ENCODE results near the gene SERPINA1.

The SERPINA1 gene

DNA sequence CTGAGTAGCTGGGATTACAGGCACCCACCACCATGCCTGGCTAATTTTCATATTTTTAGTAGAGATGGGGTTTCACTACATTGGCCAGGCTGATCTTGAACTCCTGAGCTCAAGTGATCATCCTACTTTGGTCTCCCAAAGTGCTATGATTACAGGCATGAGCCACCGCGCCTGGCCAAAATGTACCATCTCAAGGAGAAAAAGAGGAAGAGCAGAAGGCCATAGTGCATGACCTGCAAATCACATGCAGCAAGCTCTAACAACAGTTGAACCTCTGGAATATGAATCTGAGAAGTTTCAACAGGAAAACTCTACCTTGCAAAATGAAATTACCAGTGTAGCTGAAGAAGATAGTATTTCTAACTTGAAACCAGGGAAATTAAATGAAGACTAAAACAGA is 17.1 kb upstream of the SERPINA1 start:
- peaks cover 3% of the 10 kb centered on the region for H3K27me3 Mint-ChIP-seq

GRCh38 chr14:94404561-94404960 is 16.2 kb upstream of the SERPINA1 start:
- H3K4me3 Mint-ChIP-seq: no peak overlapping the region
- H3K36me3 Mint-ChIP-seq: peaks cover 4% of the 10 kb centered on the region
- H3K27me3 Mint-ChIP-seq: peaks cover 5% of the 10 kb centered on the region
- no peak overlapping the region for H3K27ac Mint-ChIP-seq
- peaks cover 11% of the 10 kb centered on the region for H3K9me3 Mint-ChIP-seq (ENCODE audit: low read depth)
- no peaks in the 10 kb centered on the region for H3K4me1 Mint-ChIP-seq (ENCODE audit: low read depth)

More for the DNA sequence above, 17.1 kb upstream of the SERPINA1 start:
- Mint-ChIP-seq H3K9me3 (ENCODE audit: low read depth) (peaks cover 15% of the 10 kb centered on the region), H3K4me1 (ENCODE audit: low read depth) (no peaks in the 10 kb centered on the region), H3K36me3 (peaks cover 4% of the 10 kb centered on the region), H3K4me3 (no peak overlapping the region), H3K27ac (no peak overlapping the region)

- H3K4me3 Mint-ChIP-seq: no peak overlapping the region
- no peaks in the 10 kb centered on the region for H3K36me3 Mint-ChIP-seq
- peaks cover 2% of the 10 kb centered on the region for H3K27me3 Mint-ChIP-seq
- H3K4me1 Mint-ChIP-seq (ENCODE audit: low read depth): no peaks in the 10 kb centered on the region
- peaks cover 6% of the 10 kb centered on the region for H3K9me3 Mint-ChIP-seq (ENCODE audit: low read depth)
- no peak overlapping the region for H3K27ac Mint-ChIP-seq
Observed at GRCh38 chr14:94403312-94403932, 15.0 kb upstream of the SERPINA1 start.

DNA sequence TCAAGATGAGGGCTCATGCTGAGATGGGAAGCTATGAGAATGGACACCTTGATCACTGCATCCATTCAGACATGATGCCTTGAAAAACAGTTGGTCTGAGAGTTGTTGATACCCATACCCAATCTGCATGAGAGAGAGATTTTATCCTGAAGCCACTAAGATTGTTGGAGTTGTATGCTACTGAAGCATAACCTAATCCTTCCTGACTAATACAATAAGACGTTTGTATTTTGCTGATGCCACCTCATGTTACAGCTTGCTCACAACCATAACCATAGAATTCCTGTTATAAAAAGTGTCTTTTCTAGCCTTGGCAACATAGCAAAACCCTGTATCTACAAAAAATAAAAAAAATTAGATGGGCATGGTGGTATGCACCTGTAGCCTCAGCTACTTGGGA is 12.7 kb upstream of the SERPINA1 start:
- Mint-ChIP-seq H3K4me1 (ENCODE audit: low read depth) (no peaks in the 10 kb centered on the region), H3K9me3 (ENCODE audit: low read depth) (peaks cover 3% of the 10 kb centered on the region), H3K27ac (no peak overlapping the region), H3K36me3 (no peaks in the 10 kb centered on the region), H3K4me3 (no peak overlapping the region), H3K27me3 (peaks cover 2% of the 10 kb centered on the region)

- H3K4me3 Mint-ChIP-seq: no peak overlapping the region
- H3K4me1 Mint-ChIP-seq (ENCODE audit: low read depth): no peaks in the 10 kb centered on the region
- H3K9me3 Mint-ChIP-seq (ENCODE audit: low read depth): peaks cover 3% of the 10 kb centered on the region
- H3K27ac Mint-ChIP-seq: no peak overlapping the region
- H3K36me3 Mint-ChIP-seq: no peaks in the 10 kb centered on the region
- H3K27me3 Mint-ChIP-seq: peaks cover 2% of the 10 kb centered on the region
Observed at GRCh38 chr14:94400422-94400841, 12.0 kb upstream of the SERPINA1 start.

GRCh38 chr14:94398536-94398935 is 10.1 kb upstream of the SERPINA1 start:
- Mint-ChIP-seq H3K27ac (no peak overlapping the region), H3K4me3 (no peak overlapping the region), H3K9me3 (ENCODE audit: low read depth) (no peaks in the 10 kb centered on the region), H3K36me3 (no peaks in the 10 kb centered on the region), H3K27me3 (peaks cover 2% of the 10 kb centered on the region), H3K4me1 (ENCODE audit: low read depth) (peaks cover 17% of the 10 kb centered on the region)

DNA sequence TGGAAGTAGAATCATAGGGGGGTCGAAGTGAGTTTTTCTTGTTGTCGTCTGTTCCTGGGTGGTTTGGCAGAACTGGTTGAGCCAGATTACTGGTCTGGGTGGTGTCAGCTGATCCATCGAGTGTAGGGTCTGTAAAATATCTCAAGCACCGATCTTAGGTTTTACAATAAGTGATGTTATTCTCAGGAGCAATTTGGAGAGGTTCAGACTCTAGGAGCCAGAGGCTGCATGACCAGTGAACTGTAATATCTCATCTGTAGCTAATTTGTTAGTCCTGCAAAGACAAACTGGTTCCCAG is 9.7 kb upstream of the SERPINA1 start:
- Mint-ChIP-seq H3K27me3 (peaks cover 2% of the 10 kb centered on the region), H3K4me1 (ENCODE audit: low read depth) (peaks cover 21% of the 10 kb centered on the region), H3K36me3 (no peaks in the 10 kb centered on the region), H3K4me3 (no peak overlapping the region), H3K27ac (no peak overlapping the region), H3K9me3 (ENCODE audit: low read depth) (no peaks in the 10 kb centered on the region)

GRCh38 chr14:94397289-94398181 is 9.1 kb upstream of the SERPINA1 start:
- Mint-ChIP-seq H3K27me3 (peaks cover 2% of the 10 kb centered on the region), H3K9me3 (ENCODE audit: low read depth) (no peaks in the 10 kb centered on the region), H3K36me3 (no peaks in the 10 kb centered on the region), H3K27ac (no peak overlapping the region), H3K4me3 (no peak overlapping the region), H3K4me1 (ENCODE audit: low read depth) (peaks cover 23% of the 10 kb centered on the region)

GRCh38 chr14:94396628-94397225 is 8.3 kb upstream of the SERPINA1 start:
- no peak overlapping the region for H3K27ac Mint-ChIP-seq
- peaks cover 31% of the 10 kb centered on the region for H3K4me1 Mint-ChIP-seq (ENCODE audit: low read depth)
- no peaks in the 10 kb centered on the region for H3K36me3 Mint-ChIP-seq

GRCh38 chr14:94395888-94396574 is 7.6 kb upstream of the SERPINA1 start:
- peaks cover 36% of the 10 kb centered on the region for H3K4me1 Mint-ChIP-seq (ENCODE audit: low read depth)
- H3K4me3 Mint-ChIP-seq: no peak overlapping the region
- H3K36me3 Mint-ChIP-seq: no peaks in the 10 kb centered on the region

More at GRCh38 chr14:94396628-94397225, 8.3 kb upstream of the SERPINA1 start:
- peaks cover 2% of the 10 kb centered on the region for H3K27me3 Mint-ChIP-seq
- no peaks in the 10 kb centered on the region for H3K9me3 Mint-ChIP-seq (ENCODE audit: low read depth)
- no peak overlapping the region for H3K4me3 Mint-ChIP-seq

DNA sequence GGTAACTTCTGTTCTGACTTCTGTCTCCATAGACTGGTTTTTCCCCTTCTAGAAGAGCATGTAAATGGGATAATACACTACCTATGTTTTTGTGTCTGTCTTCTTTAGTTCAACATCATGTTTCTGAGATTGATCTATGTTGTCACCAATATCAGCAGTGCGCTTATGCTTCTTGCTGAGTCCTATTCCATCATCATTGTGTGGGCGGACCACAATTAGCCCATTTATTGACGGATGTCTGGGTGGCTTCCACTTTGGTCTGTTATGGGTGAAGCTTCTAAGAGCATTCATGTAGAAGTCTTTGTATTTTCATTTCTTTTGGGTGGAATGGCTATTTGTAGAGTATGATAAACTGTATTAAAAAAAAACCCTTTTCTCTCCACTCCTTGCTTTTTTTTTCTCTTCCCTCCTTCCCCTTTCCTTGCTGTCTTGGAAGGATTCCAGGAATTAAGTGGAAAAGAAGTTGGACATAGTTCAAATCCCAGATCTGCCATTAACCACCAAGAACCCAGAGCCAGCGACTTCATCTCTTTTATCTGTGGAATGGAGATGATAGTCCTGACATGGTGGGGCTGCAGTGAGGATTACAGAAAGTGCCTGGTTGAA is 7.0 kb upstream of the SERPINA1 start:
- no peaks in the 10 kb centered on the region for H3K36me3 Mint-ChIP-seq
- H3K27me3 Mint-ChIP-seq: peaks cover 2% of the 10 kb centered on the region
- no peak overlapping the region for H3K4me3 Mint-ChIP-seq
- H3K9me3 Mint-ChIP-seq (ENCODE audit: low read depth): no peaks in the 10 kb centered on the region
- H3K27ac Mint-ChIP-seq: no peak overlapping the region
- peaks cover 41% of the 10 kb centered on the region for H3K4me1 Mint-ChIP-seq (ENCODE audit: low read depth)

More at GRCh38 chr14:94395888-94396574, 7.6 kb upstream of the SERPINA1 start:
- peaks cover 2% of the 10 kb centered on the region for H3K27me3 Mint-ChIP-seq
- no peaks in the 10 kb centered on the region for H3K9me3 Mint-ChIP-seq (ENCODE audit: low read depth)
- H3K27ac Mint-ChIP-seq: no peak overlapping the region

GRCh38 chr14:94394581-94395207 is 6.3 kb upstream of the SERPINA1 start:
- peaks cover 1% of the 10 kb centered on the region for H3K27me3 Mint-ChIP-seq
- no peaks in the 10 kb centered on the region for H3K9me3 Mint-ChIP-seq (ENCODE audit: low read depth)
- H3K36me3 Mint-ChIP-seq: no peaks in the 10 kb centered on the region
- H3K27ac Mint-ChIP-seq: peak overlapping the region; percentile 66
- no peak overlapping the region for H3K4me3 Mint-ChIP-seq
- H3K4me1 Mint-ChIP-seq (ENCODE audit: low read depth): peaks cover 41% of the 10 kb centered on the region

GRCh38 chr14:94394025-94394493 is 5.7 kb upstream of the SERPINA1 start:
- Mint-ChIP-seq H3K27me3 (no peaks in the 10 kb centered on the region), H3K36me3 (no peaks in the 10 kb centered on the region), H3K4me3 (no peak overlapping the region), H3K4me1 (ENCODE audit: low read depth) (peaks cover 41% of the 10 kb centered on the region), H3K27ac (peak overlapping the region; percentile 30), H3K9me3 (ENCODE audit: low read depth) (no peaks in the 10 kb centered on the region)

- Mint-ChIP-seq H3K27ac (no peak overlapping the region), H3K27me3 (no peaks in the 10 kb centered on the region), H3K4me1 (ENCODE audit: low read depth) (peaks cover 41% of the 10 kb centered on the region), H3K9me3 (ENCODE audit: low read depth) (no peaks in the 10 kb centered on the region), H3K36me3 (no peaks in the 10 kb centered on the region), H3K4me3 (no peak overlapping the region)
Observed at GRCh38 chr14:94393474-94393873, 5.1 kb upstream of the SERPINA1 start.
